Upper lobe of left lung (tissue), 6 donors: ENCODE measurements around the gene RNFT2. TPM values are rescaled to one million over a fixed set of nuclear protein-coding genes. Genes with fewer than 3 reads are reported as not detected.

ENCODE experiments used
- ATAC-seq, 2 donors: fragments of 200-7000 bp; cut with Tn5 transposase; one replicate each; pipeline ENCODE4 v1.9.1; 2022; ENCODE audit warnings: mild to moderate bottlenecking in 2 of 2, moderate library complexity in 2 of 2; ENCODE audit not compliant: low FRiP score in 2 of 2
- DNase-seq, 2 donors: peaks; one replicate each; pipeline ENCODE4 v3.0.0-alpha.2; 2019 to 2020
- H3K27ac ChIP-seq, 4 donors: fragments of 200-600 bp; sonication (generic); one replicate each; pipeline ENCODE4 v1.5.1; 2016 to 2019
- H3K27me3 ChIP-seq, 4 donors: fragments of 200-600 bp; sonication (generic); one replicate each; pipeline ENCODE4 v1.5.1; 2017 to 2019
- H3K36me3 ChIP-seq, 4 donors: fragments of 200-600 bp; sonication (generic); one replicate each; pipeline ENCODE4 v1.5.1; 2016 to 2019
- H3K4me1 ChIP-seq, 4 donors: fragments of 200-600 bp; sonication (generic); one replicate each; pipeline ENCODE4 v1.5.1; 2018 to 2019
- H3K4me3 ChIP-seq, 4 donors: fragments of 200-600 bp; sonication (generic); one replicate each; pipeline ENCODE4 v1.5.1; 2017 to 2019; ENCODE audit warnings: mild to moderate bottlenecking in 2 of 4, moderate library complexity in 1 of 4
- H3K9me3 ChIP-seq, 4 donors: fragments of 200-600 bp; sonication (generic); one replicate each; pipeline ENCODE4 v1.5.1; 2018 to 2019
- EP300 ChIP-seq, 4 donors: sonication (generic); formaldehyde crosslinking; IDR thresholded peaks; one replicate each; pipeline ENCODE4 v1.5.1; 2017; ENCODE audit warnings: antibody characterized with exemption in 4 of 4, control low read depth in 2 of 4
- POLR2A ChIP-seq, 4 donors: fragments of 450-650 bp; IDR thresholded peaks; one replicate each; pipeline ENCODE4 v1.5.1; 2016 to 2017; ENCODE audit warnings: antibody characterized with exemption in 4 of 4, mild to moderate bottlenecking in 2 of 4
- POLR2AphosphoS5 ChIP-seq, 2 donors: sonication (generic); formaldehyde crosslinking; IDR thresholded peaks; one replicate each; pipeline ENCODE4 v1.5.1; 2017; ENCODE audit warnings: antibody characterized with exemption in 2 of 2
- WGBS, 2 donors: methylation state at CpG; one replicate each; pipeline ENCODE4 v1.1.5; 2017 to 2018; 5-methylcytosine and 5-hydroxymethylcytosine counted together
- total RNA-seq, 6 donors: library from RNA; depleted of rRNA in 4 of 6; stranded (reverse); fragments of >200 nt in 4 of 6; gene quantifications; one replicate each; pipeline versions ENCODE4 v1.1.0 to v1.2.1, GENCODE V29; 2016 to 2021
- TF ChIP-seq, protein P1 (sequence below), 6 experiments: fragments of 450-650 bp in 4 of 6; fragments of 200-600 bp in 2 of 6; sonication (generic) in 2 of 6; IDR thresholded peaks; one replicate each; pipeline ENCODE4 v1.5.1; 2016 to 2019; ENCODE audit warnings: antibody characterized with exemption in 6 of 6
- donor health status: DM: no; HTN: no; CAD: no; lungs with moderate emphysema.
- donor health status: DM: no; HTN: yes; CAD: no; lungs with severe emphysema.

The RNFT2 gene
- total RNA-seq, 6 donors from 2014 or later = 0.91 to 4.8 (median 2.1) TPM

DNA sequence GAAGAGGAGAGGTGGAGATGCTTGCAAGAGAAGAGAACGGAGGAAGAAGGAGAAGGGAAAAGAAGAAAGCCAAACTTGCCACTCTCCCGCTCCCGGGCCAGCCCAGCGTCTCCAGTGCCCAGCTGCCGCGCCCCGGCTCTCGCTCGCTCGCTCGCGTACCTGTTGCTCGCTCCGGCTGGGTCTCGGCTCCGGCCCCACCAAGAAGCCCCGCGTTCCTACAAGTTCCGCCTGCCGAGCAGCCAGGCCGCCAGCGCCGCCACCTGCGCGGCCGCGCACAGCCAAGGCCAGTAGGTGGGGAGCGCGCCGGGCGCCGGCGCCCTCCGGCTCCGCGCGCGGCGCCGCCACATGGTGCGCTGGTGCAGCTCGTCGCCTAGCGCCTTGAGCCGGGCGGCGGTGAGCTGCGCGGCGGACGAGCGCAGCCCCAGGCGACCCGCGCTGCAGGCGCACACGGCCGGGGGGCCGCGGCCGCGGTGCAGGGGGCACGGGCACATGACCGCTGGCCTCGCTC is 142.8 kb downstream of the RNFT2 start:
- Histone ChIP-seq H3K27me3 (peaks cover 0 to 54% (median 28%) of the 10 kb centered on the region in 4 donors), H3K4me3 (peak overlapping the region in 3 of 4 donors; percentile 35 to 41 (median 40)), H3K4me1 (peaks cover 31 to 45% (median 37%) of the 10 kb centered on the region in 4 donors), H3K9me3 (no peaks in the 10 kb centered on the region), H3K27ac (no peak overlapping the region), H3K36me3 (no peaks in the 10 kb centered on the region)
- WGBS, 2 donors = 1 to 2% methylated on average over 16 to 22 of the region's 65 CpGs
- DNase-seq = peak in 1 of 2 donors; percentile 89
- no peak for TF ChIP-seq EP300 (IDR thresholded peaks at IDR 0.05)
- TF ChIP-seq, protein P1, sequence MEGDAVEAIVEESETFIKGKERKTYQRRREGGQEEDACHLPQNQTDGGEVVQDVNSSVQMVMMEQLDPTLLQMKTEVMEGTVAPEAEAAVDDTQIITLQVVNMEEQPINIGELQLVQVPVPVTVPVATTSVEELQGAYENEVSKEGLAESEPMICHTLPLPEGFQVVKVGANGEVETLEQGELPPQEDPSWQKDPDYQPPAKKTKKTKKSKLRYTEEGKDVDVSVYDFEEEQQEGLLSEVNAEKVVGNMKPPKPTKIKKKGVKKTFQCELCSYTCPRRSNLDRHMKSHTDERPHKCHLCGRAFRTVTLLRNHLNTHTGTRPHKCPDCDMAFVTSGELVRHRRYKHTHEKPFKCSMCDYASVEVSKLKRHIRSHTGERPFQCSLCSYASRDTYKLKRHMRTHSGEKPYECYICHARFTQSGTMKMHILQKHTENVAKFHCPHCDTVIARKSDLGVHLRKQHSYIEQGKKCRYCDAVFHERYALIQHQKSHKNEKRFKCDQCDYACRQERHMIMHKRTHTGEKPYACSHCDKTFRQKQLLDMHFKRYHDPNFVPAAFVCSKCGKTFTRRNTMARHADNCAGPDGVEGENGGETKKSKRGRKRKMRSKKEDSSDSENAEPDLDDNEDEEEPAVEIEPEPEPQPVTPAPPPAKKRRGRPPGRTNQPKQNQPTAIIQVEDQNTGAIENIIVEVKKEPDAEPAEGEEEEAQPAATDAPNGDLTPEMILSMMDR (IDR thresholded peaks at IDR 0.05) = peak in 2 of 6 experiments; percentile 13 to 26
- ATAC-seq = peak in 1 of 2 donors; percentile 42

GRCh38 chr12:116881325-116881876 is 143.3 kb downstream of the RNFT2 start, which contains the start of gene HRK:
Gene HRK (minus strand): TSS chr12:116881441. CDS start chr12:116881307, 134 bp downstream.
- no peak for ATAC-seq
- H3K27me3 ChIP-seq = peaks cover 0 to 54% (median 25%) of the 10 kb centered on the region in 4 donors
- peak within 1 kb of the TSS in 3 of 4 donors; percentile 35 to 41 (median 40) for H3K4me3 ChIP-seq
- TF ChIP-seq POLR2A (IDR thresholded peaks at IDR 0.05) = no peak
- TF ChIP-seq EP300 (IDR thresholded peaks at IDR 0.05) = no peak
- TF ChIP-seq, protein P1 (IDR thresholded peaks at IDR 0.05) = no peak
- TF ChIP-seq POLR2AphosphoS5 (IDR thresholded peaks at IDR 0.05) = no peak
- H3K36me3 ChIP-seq = no peaks in the 10 kb centered on the region
- H3K4me1 ChIP-seq = peaks cover 31 to 45% (median 37%) of the 10 kb centered on the region in 4 donors
- no peak within 1 kb of the TSS for H3K27ac ChIP-seq
- DNase-seq = peak in 1 of 2 donors; percentile 68
- no peaks in the 10 kb centered on the region for H3K9me3 ChIP-seq
- WGBS, 2 donors = 0 to 3% methylated on average over 10 to 43 of the region's 49 CpGs

DNA sequence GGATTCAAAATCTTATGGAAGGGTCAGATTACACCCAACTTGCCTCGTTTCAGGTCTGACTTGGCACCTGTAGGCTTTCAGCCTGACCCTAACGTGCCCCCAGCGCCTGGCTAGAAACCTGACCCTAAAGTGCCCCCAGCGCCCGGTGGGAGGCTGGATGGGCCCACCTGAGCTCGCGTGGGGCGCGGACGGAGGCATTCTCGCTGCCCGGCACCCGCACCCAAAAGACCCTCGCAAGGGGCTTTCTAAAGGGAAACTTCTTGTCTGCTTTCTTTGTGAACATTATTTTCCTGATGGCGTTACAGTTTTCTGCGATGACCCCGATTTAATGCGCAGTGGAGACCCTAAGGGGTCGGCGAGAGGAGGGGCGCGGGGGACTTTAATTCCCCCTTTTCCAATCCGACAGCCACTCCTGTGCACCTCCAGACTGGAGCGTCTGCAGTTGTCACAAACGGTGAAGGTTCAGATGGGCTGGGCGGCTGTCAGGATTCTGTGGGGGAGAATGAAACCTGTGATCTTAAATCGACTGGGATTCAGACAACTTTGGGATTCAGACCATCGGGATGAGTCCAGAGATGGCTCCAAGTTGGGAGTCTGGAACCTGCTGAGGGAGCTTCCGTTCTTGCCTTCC is 143.9 kb downstream of the RNFT2 start:
- no peak for TF ChIP-seq POLR2A (IDR thresholded peaks at IDR 0.05)
- no peak for TF ChIP-seq EP300 (IDR thresholded peaks at IDR 0.05)
- no peak for TF ChIP-seq POLR2AphosphoS5 (IDR thresholded peaks at IDR 0.05)
- TF ChIP-seq, protein P1 (IDR thresholded peaks at IDR 0.05) = no peak
- DNase-seq (peak in 1 of 2 donors; percentile 55), ATAC-seq (no peak)
- Histone ChIP-seq H3K4me3 (peak overlapping the region in 1 of 4 donors; percentile 41), H3K4me1 (peaks cover 31 to 45% (median 37%) of the 10 kb centered on the region in 4 donors), H3K36me3 (no peaks in the 10 kb centered on the region), H3K27ac (no peak overlapping the region), H3K9me3 (no peaks in the 10 kb centered on the region), H3K27me3 (peaks cover 0 to 54% (median 25%) of the 10 kb centered on the region in 4 donors)
- 4 to 9% methylated on average over 27 of the region's 29 CpGs for WGBS, 2 donors

GRCh38 chr12:116882742-116883141 is 144.6 kb downstream of the RNFT2 start:
- Histone ChIP-seq H3K9me3 (no peaks in the 10 kb centered on the region), H3K4me3 (no peak overlapping the region), H3K27me3 (peaks cover 0 to 50% (median 25%) of the 10 kb centered on the region in 4 donors), H3K27ac (no peak overlapping the region), H3K4me1 (peaks cover 31 to 45% (median 37%) of the 10 kb centered on the region in 4 donors), H3K36me3 (no peaks in the 10 kb centered on the region)
- 20 to 36% methylated on average over 6 of the region's 6 CpGs for WGBS, 2 donors
- TF ChIP-seq, protein P1 (IDR thresholded peaks at IDR 0.05) = peak in 1 of 6 experiments; percentile 6
- TF ChIP-seq EP300 (IDR thresholded peaks at IDR 0.05) = no peak
- DNase-seq (no peak), ATAC-seq (no peak)
